ENCODE data around the gene WIPI1. TPM values are rescaled to one million over a fixed set of nuclear protein-coding genes. Genes with fewer than 3 reads are reported as not detected.
"Not testable (repeated sequence)": the region's sequence is repeated elsewhere in the genome, so short reads cannot be mapped to it uniquely, and the experiment has no call there.

The WIPI1 gene
- total RNA-seq, 4 donors from 2014 or later = 22.9 to 53.2 (median 45.0) TPM

GRCh38 chr17:68379177-68379510, 78.2 kb downstream of the WIPI1 start:
- H3K4me3 ChIP-seq = no peak overlapping the region
- WGBS, 2 donors (ENCODE audit: low coverage in 1 of 2) = 33 to 40% methylated on average over 1 of the region's 3 CpGs
- H3K9me3 ChIP-seq = no peaks in the 10 kb centered on the region
- H3K27me3 ChIP-seq = no peaks in the 10 kb centered on the region
- H3K27ac ChIP-seq = peak overlapping the region; percentile 73 to 92 (median 90)
- H3K36me3 ChIP-seq = no peaks in the 10 kb centered on the region
- peaks cover 0 to 38% (median 25%) of the 10 kb centered on the region in 3 donors for H3K4me1 ChIP-seq
- ATAC-seq = no peak
- TF ChIP-seq POLR2A (IDR thresholded peaks at IDR 0.05) = no peak
- TF ChIP-seq CTCF (IDR thresholded peaks at IDR 0.05) = no peak
- no peak for TF ChIP-seq EP300 (IDR thresholded peaks at IDR 0.05)
- TF ChIP-seq POLR2AphosphoS5 (IDR thresholded peaks at IDR 0.05) = no peak

- Histone ChIP-seq H3K4me1 (peaks cover 0 to 32% (median 23%) of the 10 kb centered on the region in 3 donors), H3K9me3 (no peaks in the 10 kb centered on the region), H3K4me3 (peak overlapping the region in 1 of 2 donors; percentile 30), H3K27ac (peak overlapping the region; percentile 73 to 92 (median 90)), H3K27me3 (no peaks in the 10 kb centered on the region), H3K36me3 (no peaks in the 10 kb centered on the region)
- ATAC-seq = peak; percentile 94
- TF ChIP-seq CTCF (IDR thresholded peaks at IDR 0.05) (no peak), EP300 (IDR thresholded peaks at IDR 0.05) (peak; percentile 36), POLR2AphosphoS5 (IDR thresholded peaks at IDR 0.05) (peak; percentile 91), POLR2A (IDR thresholded peaks at IDR 0.05) (peak in 1 of 2 donors; percentile 36)
- WGBS, 2 donors (ENCODE audit: low coverage in 1 of 2) = 30 to 70% methylated on average over 2 to 6 of the region's 21 CpGs
These were observed 78.8 kb downstream of the WIPI1 start for GRCh38 chr17:68378268-68379176.

GRCh38 chr17:68377771-68378267, 79.5 kb downstream of the WIPI1 start:
- no peak for ATAC-seq
- Histone ChIP-seq H3K4me3 (peak overlapping the region in 1 of 2 donors; percentile 30), H3K36me3 (no peaks in the 10 kb centered on the region), H3K4me1 (peaks cover 0 to 29% (median 23%) of the 10 kb centered on the region in 3 donors), H3K27ac (peak overlapping the region; percentile 30 to 92 (median 90)), H3K9me3 (no peaks in the 10 kb centered on the region), H3K27me3 (no peaks in the 10 kb centered on the region)
- TF ChIP-seq POLR2AphosphoS5 (IDR thresholded peaks at IDR 0.05) = no peak
- TF ChIP-seq EP300 (IDR thresholded peaks at IDR 0.05) = no peak
- TF ChIP-seq POLR2A (IDR thresholded peaks at IDR 0.05) = peak in 1 of 2 donors; percentile 24
- no peak for TF ChIP-seq CTCF (IDR thresholded peaks at IDR 0.05)
- 81 to 94% methylated on average over 2 of the region's 8 CpGs for WGBS, 2 donors (ENCODE audit: low coverage in 1 of 2)

- not testable (repeated sequence) for H3K27me3 ChIP-seq, ATAC-seq, H3K9me3 ChIP-seq, H3K36me3 ChIP-seq, H3K4me3 ChIP-seq
- Histone ChIP-seq H3K4me1 (peaks cover 0 to 29% (median 23%) of the 10 kb centered on the region in 3 donors), H3K27ac (peak overlapping the region in 1 of 4 donors; percentile 91)
- WGBS, 2 donors (ENCODE audit: low coverage in 1 of 2) = 84 to 100% methylated on average over 2 of the region's 2 CpGs
These were observed 81.1 kb downstream of the WIPI1 start for GRCh38 chr17:68376178-68376577.

- TF ChIP-seq POLR2AphosphoS5 (IDR thresholded peaks at IDR 0.05) (no peak), EP300 (IDR thresholded peaks at IDR 0.05) (no peak), POLR2A (IDR thresholded peaks at IDR 0.05) (no peak), CTCF (IDR thresholded peaks at IDR 0.05) (no peak)
- WGBS, 2 donors (ENCODE audit: low coverage in 1 of 2) = 91 to 92% methylated on average over 7 to 8 of the region's 8 CpGs
These were observed 81.7 kb downstream of the WIPI1 start for GRCh38 chr17:68375566-68375965.

More at GRCh38 chr17:68375566-68375965, 81.7 kb downstream of the WIPI1 start:
- Histone ChIP-seq H3K4me1 (peaks cover 0 to 29% (median 23%) of the 10 kb centered on the region in 3 donors), H3K27me3 (no peaks in the 10 kb centered on the region), H3K9me3 (no peaks in the 10 kb centered on the region), H3K27ac (no peak overlapping the region), H3K4me3 (no peak overlapping the region), H3K36me3 (no peaks in the 10 kb centered on the region)
- no peak for ATAC-seq

Small RNA genes lying within 50 kb of the gene (small RNA-seq; reads per million reads assigned to genes)
- 0 to 0.45 (median 0) reads per million in 4 donors for gene MIR635

Other genes starting within 250 kb of the WIPI1 start
- gene AMZ2, start 209.5 kb downstream of the WIPI1 start, total RNA-seq = 10 to 100 TPM; 54.9 to 76.5 (median 59.6) TPM
- under 1 TPM in 3 of 4 donors, not detected in 1; 0.27 to 0.67 (median 0.46) TPM for gene SLC16A6, start 166.4 kb downstream of the WIPI1 start, total RNA-seq
- gene ARSG, start 166.0 kb downstream of the WIPI1 start, total RNA-seq = 1 to 10 TPM; 2.2 to 5.5 (median 3.5) TPM
- gene PRKAR1A, start 54.9 kb upstream of the WIPI1 start, total RNA-seq = 100 to 1,000 TPM; 267 to 390 (median 347) TPM
- gene FAM20A, start 143.9 kb upstream of the WIPI1 start, total RNA-seq = 10 to 100 TPM in 1 of 4 donors, 1 to 10 TPM in 3; 1.4 to 13.7 (median 2.9) TPM

Data from gastroesophageal sphincter (tissue), 4 donors.